ACC112 (cell line): ENCODE results near the gene CLSTN2.

Experiments used
- H2AFZ ChIP-seq: fragments of 200-600 bp; sonication (generic); one replicate; pipeline ENCODE4 v1.6.0; 2017; ENCODE audit warnings: antibody characterized with exemption, low read length; ENCODE audit not compliant: unreplicated experiment
- H3K27ac ChIP-seq: fragments of 200-600 bp; sonication (generic); 2 replicates; pipeline ENCODE4 v1.5.1; 2014; ENCODE audit warnings: low read depth, mild to moderate bottlenecking, antibody characterized with exemption, low read length, moderate library complexity
- H3K27me3 ChIP-seq: fragments of 200-600 bp; sonication (generic); 2 replicates; pipeline ENCODE4 v1.6.1; 2014; ENCODE audit warnings: mild to moderate bottlenecking, antibody characterized with exemption, low read length, moderate library complexity, mixed read lengths; ENCODE audit not compliant: insufficient read depth
- H3K36me3 ChIP-seq: fragments of 200-600 bp; sonication (generic); 2 replicates; pipeline ENCODE4 v1.6.1; 2016; ENCODE audit warnings: mild to moderate bottlenecking, antibody characterized with exemption, low read length, moderate library complexity, mixed read lengths; ENCODE audit not compliant: insufficient read depth
- H3K4me1 ChIP-seq: fragments of 200-600 bp; sonication (generic); one replicate; pipeline ENCODE4 v1.6.1; 2016; ENCODE audit warnings: low read length, mixed read lengths; ENCODE audit not compliant: insufficient read depth, unreplicated experiment, control insufficient read depth
- H3K4me3 ChIP-seq: fragments of 200-600 bp; sonication (generic); 2 replicates; pipeline ENCODE4 v1.5.1; 2014; ENCODE audit warnings: mild to moderate bottlenecking, low read depth, low read length
- H3K79me2 ChIP-seq: fragments of 200-600 bp; sonication (generic); one replicate; pipeline ENCODE4 v1.6.0; 2016; ENCODE audit warnings: low read length; ENCODE audit not compliant: control insufficient read depth, unreplicated experiment, insufficient read depth

Gene CLSTN2

GRCh38 chr3:139917226-139917785 is 17.7 kb upstream of the CLSTN2 start:
- Histone ChIP-seq H3K27me3 (no peaks in the 10 kb centered on the region), H3K27ac (no peak overlapping the region), H3K79me2 (no peaks in the 10 kb centered on the region), H2AFZ (no peak overlapping the region), H3K4me1 (no peaks in the 10 kb centered on the region), H3K36me3 (no peaks in the 10 kb centered on the region), H3K4me3 (no peak overlapping the region)

GRCh38 chr3:139928708-139929505 is 6.1 kb upstream of the CLSTN2 start:
- Histone ChIP-seq H3K27me3 (peaks cover 8% of the 10 kb centered on the region), H2AFZ (no peak overlapping the region), H3K79me2 (no peaks in the 10 kb centered on the region), H3K27ac (no peak overlapping the region), H3K4me3 (no peak overlapping the region), H3K4me1 (no peaks in the 10 kb centered on the region), H3K36me3 (no peaks in the 10 kb centered on the region)

GRCh38 chr3:139930211-139930610 is 4.8 kb upstream of the CLSTN2 start:
- no peak overlapping the region for H2AFZ ChIP-seq
- no peak overlapping the region for H3K27ac ChIP-seq
- no peaks in the 10 kb centered on the region for H3K79me2 ChIP-seq
- no peaks in the 10 kb centered on the region for H3K36me3 ChIP-seq
- no peak overlapping the region for H3K4me3 ChIP-seq
- peaks cover 21% of the 10 kb centered on the region for H3K27me3 ChIP-seq
- H3K4me1 ChIP-seq = no peaks in the 10 kb centered on the region

GRCh38 chr3:139933766-139934165 is 1.2 kb upstream of the CLSTN2 start:
- Histone ChIP-seq H3K4me1 (no peaks in the 10 kb centered on the region), H3K4me3 (no peak overlapping the region), H3K27ac (no peak overlapping the region), H3K36me3 (no peaks in the 10 kb centered on the region), H3K27me3 (peaks cover 41% of the 10 kb centered on the region), H2AFZ (no peak overlapping the region), H3K79me2 (no peaks in the 10 kb centered on the region)

- no peaks in the 10 kb centered on the region for H3K79me2 ChIP-seq
- H3K4me1 ChIP-seq = no peaks in the 10 kb centered on the region
- no peak overlapping the region for H3K27ac ChIP-seq
- no peak overlapping the region for H2AFZ ChIP-seq
- H3K4me3 ChIP-seq = 0 out of 2 replicates have a peak overlapping the region, but pooled peaks have one; percentile 43
- no peaks in the 10 kb centered on the region for H3K36me3 ChIP-seq
- peaks cover 41% of the 10 kb centered on the region for H3K27me3 ChIP-seq
Observed at GRCh38 chr3:139934613-139935015, 371 bp upstream of the CLSTN2 start.

- Histone ChIP-seq H3K27me3 (peaks cover 41% of the 10 kb centered on the region), H3K4me3 (no peak overlapping the region), H2AFZ (no peak overlapping the region), H3K4me1 (no peaks in the 10 kb centered on the region), H3K79me2 (no peaks in the 10 kb centered on the region), H3K36me3 (no peaks in the 10 kb centered on the region), H3K27ac (no peak overlapping the region)
Observed at GRCh38 chr3:139935866-139936817, 1.2 kb downstream of the CLSTN2 start.

GRCh38 chr3:139937674-139938279 is 2.8 kb downstream of the CLSTN2 start:
- Histone ChIP-seq H3K36me3 (no peaks in the 10 kb centered on the region), H3K4me1 (no peaks in the 10 kb centered on the region), H3K27me3 (peaks cover 41% of the 10 kb centered on the region), H3K79me2 (no peaks in the 10 kb centered on the region), H2AFZ (no peak overlapping the region), H3K4me3 (no peak overlapping the region), H3K27ac (no peak overlapping the region)

GRCh38 chr3:139939681-139940190 is 4.8 kb downstream of the CLSTN2 start:
- H3K27ac ChIP-seq = no peak overlapping the region
- no peak overlapping the region for H2AFZ ChIP-seq
- peaks cover 25% of the 10 kb centered on the region for H3K27me3 ChIP-seq
- H3K4me1 ChIP-seq = no peaks in the 10 kb centered on the region
- no peaks in the 10 kb centered on the region for H3K36me3 ChIP-seq
- H3K4me3 ChIP-seq = no peak overlapping the region
- H3K79me2 ChIP-seq = no peaks in the 10 kb centered on the region

- Histone ChIP-seq H3K4me3 (no peak overlapping the region), H3K4me1 (no peaks in the 10 kb centered on the region), H2AFZ (no peak overlapping the region), H3K27ac (no peak overlapping the region), H3K79me2 (no peaks in the 10 kb centered on the region), H3K27me3 (peaks cover 16% of the 10 kb centered on the region), H3K36me3 (no peaks in the 10 kb centered on the region)
Observed at GRCh38 chr3:139940622-139941021, 5.6 kb downstream of the CLSTN2 start.

GRCh38 chr3:139941580-139941979 is 6.6 kb downstream of the CLSTN2 start:
- H2AFZ ChIP-seq = no peak overlapping the region
- H3K79me2 ChIP-seq = no peaks in the 10 kb centered on the region
- H3K4me1 ChIP-seq = no peaks in the 10 kb centered on the region
- no peak overlapping the region for H3K4me3 ChIP-seq
- H3K27ac ChIP-seq = no peak overlapping the region
- H3K36me3 ChIP-seq = no peaks in the 10 kb centered on the region
- peaks cover 7% of the 10 kb centered on the region for H3K27me3 ChIP-seq
